Measurements from ENCODE around the gene AREG.

- TF ChIP-seq POLR2AphosphoS5 (IDR thresholded peaks at IDR 0.05; ENCODE audit: low read depth, low read length) (no peak), POLR2A (IDR thresholded peaks at IDR 0.05; ENCODE audit: low read depth, low read length) (no peak)
Observed at GRCh38 chr4:74473155-74473811, 28.3 kb downstream of the AREG start.

All from GM12892 (cell line).